OCI-LY7 (cell line): ENCODE measurements around the gene CHCHD4. TPM values are rescaled to one million over a fixed set of nuclear protein-coding genes. Genes with fewer than 3 reads are reported as not detected.
A peak's percentile ranks its signal among the peaks of the same experiment; 100 is the strongest.

Experiments used
- BruUV-seq: library from RNA; stranded (reverse); fragments of 400-500 nt; replicated peaks from 2 replicates; lab custom pipeline; 2021; lab: Mats Ljungman, UMichigan
- CTCF ChIA-PET: fragments of 300-600 bp; sonication (Branson Sonifier 250); formaldehyde crosslinking; loops from one replicate; lab custom pipeline; 2022; ENCODE audit warnings: antibody characterized with exemption; ENCODE audit not compliant: unreplicated experiment; lab: Charles Lee
- POLR2A ChIA-PET: fragments of 300-600 bp; sonication (Branson Sonifier 250); formaldehyde crosslinking; loops from one replicate; lab custom pipeline; 2022; ENCODE audit warnings: antibody characterized with exemption; lab: Charles Lee
- DNase-seq: peaks from one replicate; pipeline ENCODE4 v3.0.0-alpha.2; 2015; ENCODE audit warnings: low spot score
- H2AFZ ChIP-seq: fragments of 200-600 bp; sonication (generic), shearing (Covaris generic); 2 replicates; pipeline ENCODE4 v1.6.1; 2014; ENCODE audit warnings: mild to moderate bottlenecking, antibody characterized with exemption, low read length, moderate library complexity
- H3K27ac ChIP-seq: fragments of 200-600 bp; sonication (generic); 2 replicates; pipeline ENCODE4 v1.5.1; 2014; ENCODE audit warnings: mixed run types, low read depth, mild to moderate bottlenecking, moderate library complexity, low read length, inconsistent platforms; ENCODE audit not compliant: poor library complexity, severe bottlenecking
- H3K36me3 ChIP-seq: fragments of 200-600 bp; sonication (generic); 2 replicates; pipeline ENCODE4 v1.6.1; 2014; ENCODE audit warnings: mild to moderate bottlenecking, antibody characterized with exemption, low read length, moderate library complexity, mixed read lengths; ENCODE audit not compliant: insufficient read depth
- H3K4me1 ChIP-seq: fragments of 200-600 bp; sonication (generic); 2 replicates; pipeline ENCODE4 v1.5.1; 2014; ENCODE audit warnings: mild to moderate bottlenecking, low read length; ENCODE audit not compliant: insufficient read depth, poor library complexity, severe bottlenecking
- H3K4me2 ChIP-seq: fragments of 200-600 bp; sonication (generic); 2 replicates; pipeline ENCODE4 v1.6.1; 2014; ENCODE audit warnings: mild to moderate bottlenecking, low read length
- H3K4me3 ChIP-seq: fragments of 200-600 bp; sonication (generic); 2 replicates; pipeline ENCODE4 v1.5.1; 2014; ENCODE audit warnings: mild to moderate bottlenecking, low read depth, low read length; ENCODE audit not compliant: poor library complexity, severe bottlenecking
- H3K79me2 ChIP-seq: fragments of 200-600 bp; sonication (generic); 2 replicates; pipeline ENCODE4 v1.6.1; 2016; ENCODE audit warnings: low read depth, mild to moderate bottlenecking, low read length, moderate library complexity, mixed read lengths; ENCODE audit not compliant: insufficient read depth
- H3K9me2 ChIP-seq: fragments of 200-600 bp; sonication (generic); 2 replicates; pipeline ENCODE4 v1.6.1; 2016; ENCODE audit warnings: mild to moderate bottlenecking, low read length, mixed read lengths; ENCODE audit not compliant: insufficient read depth
- H3K9me3 ChIP-seq: fragments of 200-600 bp; sonication (generic); 2 replicates; pipeline ENCODE4 v1.6.1; 2014; ENCODE audit warnings: mild to moderate bottlenecking, mixed run types, low read length, mixed read lengths
- H4K20me1 ChIP-seq: fragments of 200-600 bp; sonication (generic); 2 replicates; pipeline ENCODE4 v1.6.1; 2014; ENCODE audit warnings: mild to moderate bottlenecking, antibody characterized with exemption, low read length, moderate library complexity, mixed read lengths; ENCODE audit not compliant: insufficient read depth
- EZH2phosphoT487 ChIP-seq: fragments of 200-600 bp; sonication (generic); IDR thresholded peaks from 2 replicates; pipeline ENCODE4 v1.6.1; 2018; ENCODE audit warnings: low read depth, borderline replicate concordance, mild to moderate bottlenecking, mixed run types, antibody characterized with exemption, low read length, moderate library complexity, mixed read lengths
- intact Hi-C: fragments of 100-400 bp; cut with micrococcal nuclease; formaldehyde crosslinking; loops from one replicate; pipeline ENCODE4 v1.10.0; 2022; ENCODE audit not compliant: unreplicated experiment
- total RNA-seq, 2 experiments: library from RNA; depleted of rRNA in 1 of 2; stranded (reverse); fragments of >200 nt in 1 of 2; shearing (Covaris generic) in 1 of 2; gene quantifications; 2 replicates each; pipeline ENCODE4 v1.2.3, GENCODE V29; 2014 to 2022
- TF ChIP-seq, protein P1 (sequence below): fragments of 200-600 bp; sonication (generic); conservative IDR thresholded peaks from 2 replicates; pipeline ENCODE4 v1.5.1; 2014; ENCODE audit warnings: mild to moderate bottlenecking, antibody characterized with exemption, low read length, moderate library complexity, mixed read lengths

CHCHD4 gene
- total RNA-seq, 2 experiments from 2014 or later, result 19.8 to 27.1 TPM

GRCh38 chr3:14126887-14127505 lies 2.3 kb upstream of the CHCHD4 start:
- TF ChIP-seq, protein P1, sequence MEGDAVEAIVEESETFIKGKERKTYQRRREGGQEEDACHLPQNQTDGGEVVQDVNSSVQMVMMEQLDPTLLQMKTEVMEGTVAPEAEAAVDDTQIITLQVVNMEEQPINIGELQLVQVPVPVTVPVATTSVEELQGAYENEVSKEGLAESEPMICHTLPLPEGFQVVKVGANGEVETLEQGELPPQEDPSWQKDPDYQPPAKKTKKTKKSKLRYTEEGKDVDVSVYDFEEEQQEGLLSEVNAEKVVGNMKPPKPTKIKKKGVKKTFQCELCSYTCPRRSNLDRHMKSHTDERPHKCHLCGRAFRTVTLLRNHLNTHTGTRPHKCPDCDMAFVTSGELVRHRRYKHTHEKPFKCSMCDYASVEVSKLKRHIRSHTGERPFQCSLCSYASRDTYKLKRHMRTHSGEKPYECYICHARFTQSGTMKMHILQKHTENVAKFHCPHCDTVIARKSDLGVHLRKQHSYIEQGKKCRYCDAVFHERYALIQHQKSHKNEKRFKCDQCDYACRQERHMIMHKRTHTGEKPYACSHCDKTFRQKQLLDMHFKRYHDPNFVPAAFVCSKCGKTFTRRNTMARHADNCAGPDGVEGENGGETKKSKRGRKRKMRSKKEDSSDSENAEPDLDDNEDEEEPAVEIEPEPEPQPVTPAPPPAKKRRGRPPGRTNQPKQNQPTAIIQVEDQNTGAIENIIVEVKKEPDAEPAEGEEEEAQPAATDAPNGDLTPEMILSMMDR, result no peak
- no peak for TF ChIP-seq EZH2phosphoT487
- H4K20me1 ChIP-seq, result no peaks in the 10 kb centered on the region
- DNase-seq, result no peak
- peak overlapping the region; percentile 96; the same call in 1 of the 2 replicates for H3K4me2 ChIP-seq
- H3K4me1 ChIP-seq, result peaks cover 28% of the 10 kb centered on the region
- no peak overlapping the region for H2AFZ ChIP-seq
- peaks cover 42% of the 10 kb centered on the region for H3K79me2 ChIP-seq
- BruUV-seq, result TSS peak; percentile 26
- intact Hi-C loops, result loop anchor here (10.0 kb wide), 1 partner anchor 792 kb away; no protein-coding TSS in a partner anchor
- H3K4me3 ChIP-seq, result no peak overlapping the region
- peaks cover 45% of the 10 kb centered on the region for H3K36me3 ChIP-seq
- POLR2A ChIA-PET, result no interaction called here
- no peak overlapping the region for H3K27ac ChIP-seq
- no peaks in the 10 kb centered on the region for H3K9me3 ChIP-seq
- H3K9me2 ChIP-seq, result no peaks in the 10 kb centered on the region
- CTCF ChIA-PET, result no interaction called here

- Histone ChIP-seq H3K9me3 (no peaks in the 10 kb centered on the region), H3K4me3 (peak overlapping the region; percentile 93), H3K9me2 (no peaks in the 10 kb centered on the region), H3K27ac (no peak overlapping the region), H3K4me1 (peaks cover 31% of the 10 kb centered on the region), H4K20me1 (no peaks in the 10 kb centered on the region), H2AFZ (no peak overlapping the region), H3K36me3 (peaks cover 45% of the 10 kb centered on the region), H3K4me2 (peak overlapping the region; percentile 96), H3K79me2 (peaks cover 47% of the 10 kb centered on the region)
- ChIA-PET CTCF (no interaction called here), POLR2A (interaction anchor here (0.6 to 3.7 kb wide), 4 partner anchors 7 to 1565 kb away, joined by 3 to 20 read pairs (median 4); partner anchors contain the start of genes LSM3 and XPC)
- intact Hi-C loops, result loop anchor here (10.0 kb wide), 1 partner anchor 791 kb away; no protein-coding TSS in a partner anchor
- no peak for DNase-seq
- TF ChIP-seq, protein P1, result no peak
- TF ChIP-seq EZH2phosphoT487, result no peak
- BruUV-seq, result no TSS peak
Observed at GRCh38 chr3:14126017-14126886, 1.6 kb upstream of the CHCHD4 start.
